SK-N-SH (cell line): ENCODE data around the gene NT5C1A. TPM values are rescaled to one million over a fixed set of nuclear protein-coding genes. Genes with fewer than 3 reads are reported as not detected.

Source experiments
- CTCF ChIA-PET: fragments of 300-600, 350-600 bp; formaldehyde crosslinking; extraction: SDS; loops from one replicate; lab custom pipeline; 2021; lab: Yijun Ruan, JAX
- POLR2A ChIA-PET: fragments of 350-600 bp; sonication (Branson Sonifier 250); formaldehyde crosslinking; extraction: SDS; loops from one replicate; lab custom pipeline; 2020; ENCODE audit warnings: antibody characterized with exemption, inconsistent platforms; lab: Yijun Ruan, JAX
- DNase-seq: peaks from one replicate; pipeline ENCODE4 v3.0.0; 2012
- H2AFZ ChIP-seq: fragments of 200-600 bp; sonication (generic); 2 replicates; pipeline ENCODE4 v1.8.1; 2016; ENCODE audit warnings: antibody characterized with exemption, mild to moderate bottlenecking, low read depth
- H3F3A ChIP-seq: fragments of 200-600 bp; sonication (generic); replicated peaks from 2 replicates; pipeline ENCODE3; 2016; ENCODE audit warnings: antibody characterized with exemption, mild to moderate bottlenecking; ENCODE audit not compliant: insufficient read depth
- H3K27ac ChIP-seq, 2 experiments: fragments of 200-500 bp in 1 of 2; fragments of 200-600 bp in 1 of 2; sonication (Bioruptor generic) in 1 of 2; sonication (generic), shearing (Covaris generic) in 1 of 2; 2 replicates each; pipeline versions ENCODE4 v1.5.1 to v1.6.1; 2014 to 2016; ENCODE audit warnings: low read depth in 2 of 2, inconsistent platforms in 1 of 2, low read length in 1 of 2, mild to moderate bottlenecking in 1 of 2, mixed read lengths in 1 of 2
- H3K27me3 ChIP-seq: fragments of 200-600 bp; sonication (generic), shearing (Covaris generic); 2 replicates; pipeline ENCODE4 v1.6.1; 2016; ENCODE audit warnings: mixed run types; ENCODE audit not compliant: insufficient read depth
- H3K36me3 ChIP-seq, 2 experiments: fragments of 200-500 bp in 1 of 2; fragments of 200-600 bp in 1 of 2; sonication (Bioruptor generic) in 1 of 2; sonication (generic) in 1 of 2; replicated peaks in 1 of 2; 2 replicates each; pipeline versions ENCODE3 to v1.5.1; 2014 to 2016; ENCODE audit warnings: low read length in 1 of 2, mild to moderate bottlenecking in 1 of 2; ENCODE audit not compliant: insufficient read depth in 2 of 2, control insufficient read depth in 1 of 2
- H3K4me1 ChIP-seq, 2 experiments: fragments of 200-500 bp in 1 of 2; fragments of 200-600 bp in 1 of 2; sonication (Bioruptor generic) in 1 of 2; sonication (generic), shearing (Covaris generic) in 1 of 2; 2 replicates each; pipeline versions ENCODE4 v1.5.1 to v1.6.1; 2014 to 2016; ENCODE audit warnings: low read depth in 1 of 2, low read length in 1 of 2, mixed run types in 1 of 2; ENCODE audit not compliant: insufficient read depth in 2 of 2, control insufficient read depth in 1 of 2
- H3K4me2 ChIP-seq: fragments of 200-600 bp; sonication (generic), shearing (Covaris generic); 2 replicates; pipeline ENCODE4 v1.6.1; 2017; ENCODE audit warnings: mixed run types
- H3K4me3 ChIP-seq, 2 experiments: fragments of 200-500 bp in 1 of 2; fragments of 200-600 bp in 1 of 2; sonication (Bioruptor generic) in 1 of 2; sonication (generic), shearing (Covaris generic) in 1 of 2; 2 replicates each; pipeline versions ENCODE4 v1.5.1 to v1.8.1; 2014 to 2016; ENCODE audit warnings: low read depth in 2 of 2, inconsistent platforms in 1 of 2, low read length in 1 of 2, mild to moderate bottlenecking in 1 of 2, mixed read lengths in 1 of 2, moderate library complexity in 1 of 2
- H3K79me2 ChIP-seq: fragments of 200-600 bp; sonication (generic); 2 replicates; pipeline ENCODE4 v1.8.1; 2017; ENCODE audit warnings: mild to moderate bottlenecking; ENCODE audit not compliant: insufficient read depth
- H3K9ac ChIP-seq: fragments of 200-600 bp; sonication (generic); 2 replicates; pipeline ENCODE4 v1.6.1; 2017; ENCODE audit warnings: mixed run types
- H3K9me2 ChIP-seq: fragments of 200-600 bp; sonication (generic); 2 replicates; pipeline ENCODE4 v1.6.1; 2017; ENCODE audit warnings: mixed run types
- H3K9me3 ChIP-seq: fragments of 200-600 bp; sonication (generic); 2 replicates; pipeline ENCODE4 v1.6.1; 2017; ENCODE audit warnings: mixed run types, mild to moderate bottlenecking, moderate library complexity
- H4K20me1 ChIP-seq: fragments of 200-600 bp; sonication (generic); 2 replicates; pipeline ENCODE4 v1.6.1; 2017; ENCODE audit warnings: mild to moderate bottlenecking, mixed run types; ENCODE audit not compliant: insufficient read depth
- CTCF ChIP-seq: fragments of 200-600 bp; sonication (generic); IDR thresholded peaks from 2 replicates; pipeline ENCODE4 v1.6.1; 2017; ENCODE audit warnings: antibody characterized with exemption, mild to moderate bottlenecking, moderate library complexity
- ELF1 ChIP-seq: IDR thresholded peaks from 2 replicates; pipeline ENCODE4 v1.4.0; 2012
- GABPA ChIP-seq: IDR thresholded peaks from 2 replicates; pipeline ENCODE4 v1.4.0; 2012; ENCODE audit warnings: low read depth, mild to moderate bottlenecking
- RAD21 ChIP-seq: IDR thresholded peaks from 2 replicates; pipeline ENCODE4 v1.6.1; 2012; ENCODE audit warnings: mild to moderate bottlenecking, low read length
- RXRA ChIP-seq: IDR thresholded peaks from 2 replicates; pipeline ENCODE4 v1.4.0; 2012; ENCODE audit warnings: low read depth, mild to moderate bottlenecking, borderline replicate concordance
- SIN3A ChIP-seq: IDR thresholded peaks from 2 replicates; pipeline ENCODE4 v1.6.1; 2012; ENCODE audit warnings: low read depth, mild to moderate bottlenecking, low read length, moderate library complexity, borderline replicate concordance
- YY1 ChIP-seq: IDR thresholded peaks from 2 replicates; pipeline ENCODE4 v1.4.0; 2012; ENCODE audit warnings: low read depth, mild to moderate bottlenecking
- WGBS: methylation state at CpG from one replicate; pipeline ENCODE4 v1.1.6; 2017; ENCODE audit warnings: low lambda C conversion rate; 5-methylcytosine and 5-hydroxymethylcytosine counted together
- polyA plus RNA-seq, 3 experiments: library from polyadenylated mRNA; depleted of rRNA; stranded (reverse); fragments of >200 nt; gene quantifications; 2 replicates each; pipeline ENCODE4 v1.2.3, GENCODE V29; 2012
- TF ChIP-seq, protein P1 (sequence below): IDR thresholded peaks from 2 replicates; pipeline ENCODE4 v1.4.0; 2012; ENCODE audit warnings: low read depth, borderline replicate concordance

Gene NT5C1A
- polyA plus RNA-seq, 1 of the 3 experiments (the other 2 are of a cell fraction) = 0.12 TPM

DNA sequence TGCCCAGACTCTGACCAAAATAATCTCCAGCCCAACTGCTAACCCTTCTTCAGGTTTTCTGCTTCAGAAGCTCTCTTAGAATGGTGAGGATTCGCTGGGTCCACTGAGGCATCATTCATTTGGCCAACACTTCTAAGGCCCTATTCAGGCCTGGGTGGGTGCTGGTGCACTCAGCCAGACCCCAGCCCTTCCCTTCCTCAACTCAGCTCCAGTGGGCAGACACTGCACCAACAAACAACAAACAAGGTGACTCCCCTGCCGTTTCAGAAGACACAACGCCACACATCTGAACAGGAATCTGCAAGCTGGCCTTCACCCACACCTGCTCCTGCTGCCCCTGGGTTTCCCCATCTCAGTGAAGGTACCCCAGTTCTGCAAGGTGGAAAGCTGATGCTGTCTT lies 38.5 kb downstream of the NT5C1A start:
- TF ChIP-seq, protein P1, sequence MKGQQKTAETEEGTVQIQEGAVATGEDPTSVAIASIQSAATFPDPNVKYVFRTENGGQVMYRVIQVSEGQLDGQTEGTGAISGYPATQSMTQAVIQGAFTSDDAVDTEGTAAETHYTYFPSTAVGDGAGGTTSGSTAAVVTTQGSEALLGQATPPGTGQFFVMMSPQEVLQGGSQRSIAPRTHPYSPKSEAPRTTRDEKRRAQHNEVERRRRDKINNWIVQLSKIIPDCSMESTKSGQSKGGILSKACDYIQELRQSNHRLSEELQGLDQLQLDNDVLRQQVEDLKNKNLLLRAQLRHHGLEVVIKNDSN = no peak
- no peak for TF ChIP-seq RXRA
- TF ChIP-seq YY1 = no peak
- no peak for TF ChIP-seq SIN3A
- no peak for TF ChIP-seq RAD21
- no peak for TF ChIP-seq CTCF
- ChIA-PET POLR2A (no interaction called here), CTCF (interaction anchor here (0.7 to 3.4 kb wide), 6 partner anchors 12 to 27 kb away, joined by 3 to 17 read pairs (median 7); no protein-coding TSS in a partner anchor)
- Histone ChIP-seq H3K4me2 (no peak overlapping the region), H3K9me3 (no peaks in the 10 kb centered on the region), H3K9ac (no peak overlapping the region), H2AFZ (no peak overlapping the region), H3K4me1 (peaks cover 0 to 25% of the 10 kb centered on the region in 2 experiments; a peak in 2 of 4 replicates), H3K9me2 (no peaks in the 10 kb centered on the region), H3F3A (no peaks in the 10 kb centered on the region), H3K79me2 (no peaks in the 10 kb centered on the region), H3K4me3 (no peak overlapping the region), H4K20me1 (no peaks in the 10 kb centered on the region), H3K36me3 (no peaks in the 10 kb centered on the region), H3K27ac (no peak overlapping the region), H3K27me3 (no peaks in the 10 kb centered on the region)
- 83% methylated on average over 2 of the region's 3 CpGs for WGBS
- DNase-seq = no peak

- H3K9me3 ChIP-seq = no peaks in the 10 kb centered on the region
- ChIA-PET POLR2A (interaction anchor here (1.3 kb wide), 1 partner anchor 23 kb away, joined by 4 read pairs; no protein-coding TSS in a partner anchor), CTCF (interaction anchor here (0.7 to 3.4 kb wide), 7 partner anchors 10 to 26 kb away, joined by 3 to 17 read pairs (median 4); no protein-coding TSS in a partner anchor)
- no peaks in the 10 kb centered on the region for H4K20me1 ChIP-seq
- DNase-seq = no peak
- H3F3A ChIP-seq = no peaks in the 10 kb centered on the region
- no peak overlapping the region for H3K4me2 ChIP-seq
- no peak overlapping the region for H3K4me3 ChIP-seq
- H3K9ac ChIP-seq = no peak overlapping the region
- H3K27me3 ChIP-seq = no peaks in the 10 kb centered on the region; the same call in 1 of the 2 replicates
- H3K27ac ChIP-seq = peak overlapping the region in 1 of 2 experiments; percentile 55; a peak in 2 of 4 replicates
- no peaks in the 10 kb centered on the region for H3K79me2 ChIP-seq
- no peaks in the 10 kb centered on the region for H3K9me2 ChIP-seq
- H2AFZ ChIP-seq = no peak overlapping the region
- 64% methylated on average over 6 of the region's 61 CpGs for WGBS
- peaks cover 0 to 24% of the 10 kb centered on the region in 2 experiments; a peak in 2 of 4 replicates for H3K4me1 ChIP-seq
- TF ChIP-seq CTCF (no peak), ELF1 (no peak), GABPA (no peak)
- H3K36me3 ChIP-seq = no peaks in the 10 kb centered on the region
These were observed 39.1 kb downstream of the NT5C1A start for GRCh38 chr1:39632682-39633417.
